Ectodermal cell (in vitro differentiated cells): ENCODE results near the gene SLC38A1.
"Not testable (repeated sequence)": the region's sequence is repeated elsewhere in the genome, so short reads cannot be mapped to it uniquely, and the experiment has no call there.

Source experiments
- H3K27ac ChIP-seq: 2 replicates; pipeline ENCODE4 v1.7.0; 2013; ENCODE audit warnings: mild to moderate bottlenecking, low read depth, low read length; ENCODE audit not compliant: insufficient read depth, poor library complexity, severe bottlenecking
- H3K27me3 ChIP-seq: 2 replicates; pipeline ENCODE4 v1.7.0; 2013; ENCODE audit warnings: mild to moderate bottlenecking, low read length; ENCODE audit not compliant: insufficient read depth, control insufficient read depth, poor library complexity, severe bottlenecking
- H3K36me3 ChIP-seq: one replicate; pipeline ENCODE4 v1.7.0; 2013; ENCODE audit warnings: low read length; ENCODE audit not compliant: control insufficient read depth, insufficient read depth
- H3K4me1 ChIP-seq: one replicate; pipeline ENCODE4 v1.7.0; 2013; ENCODE audit warnings: low read length; ENCODE audit not compliant: control insufficient read depth, insufficient read depth
- H3K4me3 ChIP-seq: 2 replicates; pipeline ENCODE4 v1.7.0; 2013; ENCODE audit warnings: low read depth, low read length, control low read depth; ENCODE audit not compliant: insufficient read depth
- H3K9me3 ChIP-seq: 2 replicates; pipeline ENCODE4 v1.7.0; 2013; ENCODE audit warnings: mild to moderate bottlenecking, low read length, moderate library complexity; ENCODE audit not compliant: control insufficient read depth
- WGBS, 2 experiments: methylation state at CpG; one replicate each; pipeline ENCODE4 v1.1.7; 2013; ENCODE audit warnings: missing lambda C conversion rate in 2 of 2; 5-methylcytosine and 5-hydroxymethylcytosine counted together

The SLC38A1 gene

GRCh38 chr12:46253544-46254162, 15.2 kb downstream of the SLC38A1 start:
- Histone ChIP-seq H3K4me3 (no peak overlapping the region), H3K36me3 (peaks cover 20% of the 10 kb centered on the region), H3K9me3 (no peaks in the 10 kb centered on the region), H3K27me3 (no peaks in the 10 kb centered on the region), H3K4me1 (no peaks in the 10 kb centered on the region), H3K27ac (no peak overlapping the region)
- WGBS, 2 experiments, result 98 to 100% methylated on average over 2 of the region's 2 CpGs

DNA sequence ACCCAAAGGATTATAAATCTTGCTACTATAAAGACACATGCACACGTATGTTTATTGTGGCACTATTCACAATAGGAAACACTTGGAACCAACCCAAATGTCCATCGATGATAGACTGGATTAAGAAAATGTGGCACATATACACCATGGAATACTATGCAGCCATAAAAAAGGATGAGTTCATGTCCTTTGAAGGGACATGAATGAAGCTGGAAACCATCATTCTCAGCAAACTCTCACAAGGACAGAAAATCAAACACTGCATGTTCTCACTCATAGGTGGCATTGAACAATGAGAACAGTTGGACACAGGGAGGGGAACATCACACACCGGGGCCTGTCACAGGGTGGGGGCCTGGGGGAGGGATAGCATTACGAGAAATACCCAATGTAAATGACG, 16.8 kb downstream of the SLC38A1 start:
- H3K9me3 ChIP-seq, H3K27ac ChIP-seq, H3K4me3 ChIP-seq, H3K27me3 ChIP-seq, H3K4me1 ChIP-seq: not testable (repeated sequence)
- WGBS, 2 experiments, result 95 to 96% methylated on average over 4 of the region's 5 CpGs
- peaks cover 20% of the 10 kb centered on the region for H3K36me3 ChIP-seq

GRCh38 chr12:46249960-46250359, 18.9 kb downstream of the SLC38A1 start:
- not testable (repeated sequence) for H3K27me3 ChIP-seq, H3K9me3 ChIP-seq, H3K4me3 ChIP-seq, H3K4me1 ChIP-seq, H3K27ac ChIP-seq
- 94 to 95% methylated on average over 4 of the region's 4 CpGs for WGBS, 2 experiments
- H3K36me3 ChIP-seq, result peaks cover 29% of the 10 kb centered on the region

- no peaks in the 10 kb centered on the region for H3K4me1 ChIP-seq
- no peaks in the 10 kb centered on the region for H3K27me3 ChIP-seq
- no peak overlapping the region for H3K27ac ChIP-seq
- no peak overlapping the region for H3K4me3 ChIP-seq
- WGBS, 2 experiments, result 94 to 95% methylated on average over 15 of the region's 15 CpGs
- H3K36me3 ChIP-seq, result peaks cover 20% of the 10 kb centered on the region
- H3K9me3 ChIP-seq, result no peaks in the 10 kb centered on the region
Measured at GRCh38 chr12:46246021-46246700, 22.7 kb downstream of the SLC38A1 start.

GRCh38 chr12:46244997-46245396, 23.8 kb downstream of the SLC38A1 start:
- H3K9me3 ChIP-seq, result no peaks in the 10 kb centered on the region
- no peaks in the 10 kb centered on the region for H3K27me3 ChIP-seq
- no peaks in the 10 kb centered on the region for H3K4me1 ChIP-seq
- peaks cover 23% of the 10 kb centered on the region for H3K36me3 ChIP-seq
- H3K4me3 ChIP-seq, result no peak overlapping the region
- no peak overlapping the region for H3K27ac ChIP-seq

- 100% methylated on average over 1 of the region's 1 CpG for WGBS, 2 experiments
- Histone ChIP-seq H3K27me3 (no peaks in the 10 kb centered on the region), H3K9me3 (no peaks in the 10 kb centered on the region), H3K36me3 (peaks cover 23% of the 10 kb centered on the region), H3K27ac (no peak overlapping the region), H3K4me1 (no peaks in the 10 kb centered on the region), H3K4me3 (no peak overlapping the region)
Measured at GRCh38 chr12:46244273-46244915, 24.4 kb downstream of the SLC38A1 start.

GRCh38 chr12:46242569-46242968, 26.3 kb downstream of the SLC38A1 start:
- Histone ChIP-seq H3K4me3 (no peak overlapping the region), H3K9me3 (no peaks in the 10 kb centered on the region), H3K27me3 (no peaks in the 10 kb centered on the region), H3K4me1 (no peaks in the 10 kb centered on the region), H3K27ac (no peak overlapping the region), H3K36me3 (peaks cover 23% of the 10 kb centered on the region)
- 95 to 99% methylated on average over 2 of the region's 2 CpGs for WGBS, 2 experiments

DNA sequence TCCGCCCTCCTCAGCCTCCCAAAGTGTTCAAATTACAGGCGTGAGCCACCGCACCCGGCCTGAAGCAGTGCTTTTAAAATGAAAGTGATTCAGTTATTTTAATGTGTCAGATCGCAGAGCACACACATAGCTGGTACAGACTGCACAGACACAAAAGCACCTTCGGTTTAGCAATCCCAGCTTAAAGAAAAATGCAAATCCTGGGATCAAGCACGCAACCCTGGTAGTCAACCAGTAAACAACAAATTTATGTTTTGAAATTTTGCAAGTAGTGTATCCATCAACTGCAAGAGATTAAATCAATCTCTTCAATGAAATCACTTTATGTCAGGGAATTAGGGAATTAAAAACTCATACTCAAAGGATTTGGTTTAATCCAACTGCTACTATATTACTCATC, 28.4 kb downstream of the SLC38A1 start:
- Histone ChIP-seq H3K4me3 (no peak overlapping the region), H3K9me3 (no peaks in the 10 kb centered on the region), H3K27me3 (no peaks in the 10 kb centered on the region), H3K36me3 (peaks cover 23% of the 10 kb centered on the region), H3K4me1 (no peaks in the 10 kb centered on the region), H3K27ac (no peak overlapping the region)
- WGBS, 2 experiments, result 96% methylated on average over 7 of the region's 7 CpGs

DNA sequence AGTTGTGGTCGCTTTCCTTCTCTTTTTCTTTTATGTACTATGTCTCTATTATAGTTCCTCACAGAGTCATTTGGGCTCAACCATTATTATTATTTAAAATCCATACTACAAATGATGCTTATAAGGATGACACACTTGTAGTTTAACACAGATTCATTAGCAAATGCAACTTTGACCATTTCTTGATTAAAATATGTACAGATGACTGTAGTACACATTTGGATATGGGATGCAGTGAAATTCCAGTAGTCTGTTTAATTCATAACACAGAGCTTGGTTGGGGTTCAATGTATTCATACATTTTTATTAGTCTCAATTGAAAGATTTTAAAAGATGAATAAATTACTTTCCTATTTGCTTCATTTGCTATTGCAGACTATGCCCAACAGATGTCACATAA, 30.0 kb downstream of the SLC38A1 start:
- Histone ChIP-seq H3K4me1 (no peaks in the 10 kb centered on the region), H3K4me3 (no peak overlapping the region), H3K27me3 (no peaks in the 10 kb centered on the region), H3K9me3 (no peaks in the 10 kb centered on the region), H3K27ac (no peak overlapping the region), H3K36me3 (peaks cover 10% of the 10 kb centered on the region)
- 100% methylated on average over 1 of the region's 1 CpG for WGBS, 2 experiments

DNA sequence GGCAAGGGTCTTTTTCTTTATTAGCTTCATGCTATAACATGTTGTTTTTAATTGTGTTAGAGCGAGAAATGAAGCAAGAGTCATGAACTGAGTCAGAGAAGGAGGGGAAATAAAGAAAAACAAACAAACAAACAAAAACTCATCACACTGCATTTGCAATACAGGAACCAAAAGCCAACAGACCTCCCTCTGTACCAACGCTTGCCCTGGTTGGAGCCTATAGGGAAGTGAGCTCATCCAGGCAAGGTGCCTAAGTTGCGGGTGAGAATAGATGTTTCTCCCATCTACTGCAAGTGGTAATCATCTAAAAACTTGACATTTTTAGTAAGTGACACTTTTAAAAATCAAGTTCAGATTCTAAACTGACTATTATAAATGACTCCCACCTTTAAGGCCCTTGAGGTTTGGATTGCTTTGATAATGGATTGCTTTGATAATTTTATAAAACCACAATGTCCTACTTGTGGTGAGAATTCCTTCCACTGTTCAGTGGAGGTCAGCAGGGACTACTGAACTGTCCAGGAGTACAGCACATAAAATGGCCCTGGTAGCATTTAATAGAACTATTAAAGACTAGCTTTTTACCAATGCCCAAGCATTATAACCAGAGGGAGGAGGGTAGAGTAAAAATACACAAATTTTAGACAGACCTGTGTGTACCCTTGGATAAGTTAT, 31.3 kb downstream of the SLC38A1 start:
- Histone ChIP-seq H3K36me3 (peaks cover 10% of the 10 kb centered on the region), H3K27ac (no peak overlapping the region), H3K4me1 (no peaks in the 10 kb centered on the region), H3K9me3 (no peaks in the 10 kb centered on the region), H3K4me3 (no peak overlapping the region), H3K27me3 (no peaks in the 10 kb centered on the region)
- WGBS, 2 experiments, result 86 to 100% methylated on average over 1 to 2 of the region's 3 CpGs
